ENCODE results near the gene STAT5B.

DNA sequence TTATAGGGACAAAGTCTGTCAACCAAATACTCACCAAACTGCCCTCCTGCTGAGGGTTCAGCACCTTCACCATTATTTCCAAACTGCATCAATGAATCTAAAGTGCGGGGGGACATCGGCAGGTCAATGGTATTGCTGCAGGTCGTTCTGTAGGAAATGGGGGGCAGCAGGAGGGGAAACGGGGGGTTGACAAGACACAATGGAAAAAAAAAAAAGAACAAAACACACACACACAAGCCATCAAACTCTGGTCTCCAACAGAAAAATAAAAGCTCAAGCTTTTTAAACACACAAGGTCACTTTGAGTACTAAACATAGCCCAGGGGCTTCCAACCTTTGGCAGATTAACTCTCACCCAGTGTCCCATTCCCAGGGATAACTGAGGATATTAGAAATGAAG, 40.6 kb upstream of the STAT5B start:
- TF ChIP-seq CTCF (IDR thresholded peaks at IDR 0.05), result no peak
- TF ChIP-seq POLR2AphosphoS5 (IDR thresholded peaks at IDR 0.05), result no peak
- TF ChIP-seq POLR2A (IDR thresholded peaks at IDR 0.05), result no peak
